ENCODE results near the gene XXYLT1. TPM values are rescaled to one million over a fixed set of nuclear protein-coding genes. Genes with fewer than 3 reads are reported as not detected.

XXYLT1 gene
- total RNA-seq, 1 donor from 2014 or later: 10.0 TPM

DNA sequence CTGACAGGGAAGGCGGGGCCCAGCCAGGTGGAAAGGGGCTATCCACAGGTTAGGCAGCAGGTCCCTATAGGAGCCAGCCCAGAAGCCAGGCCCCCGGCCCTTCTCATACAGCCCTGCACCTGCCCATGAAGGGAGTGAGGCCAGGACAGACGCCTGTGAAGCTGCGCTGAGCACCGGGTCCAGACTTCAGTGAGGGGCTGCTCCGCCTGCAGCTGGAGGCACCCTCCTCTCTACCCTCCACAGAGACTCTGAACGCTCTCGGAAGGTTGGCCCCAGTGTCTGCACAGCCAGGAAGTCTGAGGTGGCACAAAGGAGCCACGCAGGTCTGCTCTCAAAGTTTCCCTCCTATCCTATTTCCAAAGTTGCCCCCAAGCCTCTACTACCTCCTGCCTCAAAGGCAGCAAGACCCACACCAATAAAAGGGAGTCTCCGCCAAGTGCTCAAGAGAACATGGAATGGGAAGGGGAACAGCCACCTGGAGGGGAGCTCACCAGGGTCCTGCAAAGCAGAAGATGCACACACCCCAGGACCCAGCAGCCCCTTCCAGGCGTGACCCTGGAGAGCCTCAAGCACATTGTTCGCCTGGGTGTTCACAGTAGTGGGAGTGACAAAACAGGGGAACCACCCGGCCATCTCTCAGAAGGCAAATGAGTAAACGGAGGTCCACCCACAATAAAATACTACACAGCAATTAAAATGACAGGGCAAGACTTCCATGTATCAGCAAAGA lies 19.5 kb downstream of the XXYLT1 start:
- intact Hi-C loops (cut with micrococcal nuclease): loop anchor here (10.0 kb wide), 1 partner anchor 767 kb away; the partner anchor contains the start of gene ATP13A3

DNA sequence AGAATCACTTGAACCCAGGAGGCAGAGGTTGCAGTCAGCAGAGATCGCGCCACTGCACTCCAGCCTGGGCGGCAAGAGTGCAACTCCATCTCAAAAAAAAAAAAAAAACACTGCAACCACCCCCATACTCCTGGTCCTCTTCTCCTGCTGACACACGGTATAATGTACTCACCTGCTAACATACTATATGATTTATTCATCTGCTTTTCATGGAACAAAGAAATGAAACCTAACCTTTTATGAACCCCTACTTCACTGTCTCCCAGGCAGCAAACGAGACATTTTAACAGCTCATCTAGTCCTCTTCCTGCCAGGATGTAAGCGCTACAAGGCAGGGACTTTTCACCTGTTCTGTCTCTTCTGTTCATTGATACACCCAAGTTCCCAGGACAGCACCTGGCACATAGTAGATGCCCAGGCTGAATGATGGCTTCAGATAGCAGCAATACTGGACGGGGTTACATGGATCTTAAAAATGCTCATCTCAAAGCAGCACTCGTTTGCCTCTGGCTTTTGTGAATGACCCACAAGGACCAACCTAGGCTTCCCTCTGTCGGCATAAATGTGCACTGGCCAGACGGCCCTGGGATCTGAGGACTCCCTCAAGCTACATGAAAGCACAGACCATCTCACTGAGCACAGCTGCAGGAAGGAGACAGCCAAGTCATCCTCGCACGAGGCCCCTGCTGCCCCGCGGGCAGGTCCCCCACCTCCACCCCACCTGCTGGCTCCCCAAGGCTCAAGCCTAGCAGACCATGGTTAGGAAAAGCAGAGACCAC lies 20.3 kb downstream of the XXYLT1 start:
- intact Hi-C loops (cut with micrococcal nuclease): loop anchor here (10.0 kb wide), 1 partner anchor 766 kb away; the partner anchor contains the start of gene ATP13A3

DNA sequence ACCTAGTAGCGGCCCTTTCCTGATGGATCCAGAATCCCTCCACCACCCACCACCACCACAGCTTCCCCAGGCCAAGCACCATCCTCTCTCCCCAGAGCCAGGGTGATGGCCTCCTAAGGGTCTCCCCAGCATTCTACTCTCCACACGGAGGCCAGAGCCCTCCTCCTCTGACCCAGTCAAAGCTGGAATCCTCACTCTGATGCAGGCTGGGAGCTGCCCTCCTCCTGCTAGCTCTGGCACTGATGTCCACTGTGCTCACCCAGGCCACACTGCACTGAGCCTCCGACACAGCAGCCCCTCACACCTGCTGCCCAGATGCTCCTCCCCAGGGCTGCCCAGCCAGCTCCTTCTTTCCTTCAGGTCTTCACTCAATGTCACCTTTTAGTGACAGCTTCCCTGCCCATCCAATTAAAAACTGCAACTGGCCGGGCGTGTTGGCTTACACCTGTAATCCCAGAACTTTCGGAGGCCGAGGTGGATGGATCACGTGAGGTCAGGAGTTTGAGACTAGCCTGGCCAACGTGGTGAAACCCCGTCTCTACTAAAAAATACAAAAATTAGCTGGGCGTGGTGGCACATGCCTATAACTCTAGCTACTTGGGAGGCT lies 21.0 kb downstream of the XXYLT1 start:
- intact Hi-C loops (cut with micrococcal nuclease): loop anchor here (10.0 kb wide), 1 partner anchor 765 kb away; the partner anchor contains the start of gene ATP13A3

DNA sequence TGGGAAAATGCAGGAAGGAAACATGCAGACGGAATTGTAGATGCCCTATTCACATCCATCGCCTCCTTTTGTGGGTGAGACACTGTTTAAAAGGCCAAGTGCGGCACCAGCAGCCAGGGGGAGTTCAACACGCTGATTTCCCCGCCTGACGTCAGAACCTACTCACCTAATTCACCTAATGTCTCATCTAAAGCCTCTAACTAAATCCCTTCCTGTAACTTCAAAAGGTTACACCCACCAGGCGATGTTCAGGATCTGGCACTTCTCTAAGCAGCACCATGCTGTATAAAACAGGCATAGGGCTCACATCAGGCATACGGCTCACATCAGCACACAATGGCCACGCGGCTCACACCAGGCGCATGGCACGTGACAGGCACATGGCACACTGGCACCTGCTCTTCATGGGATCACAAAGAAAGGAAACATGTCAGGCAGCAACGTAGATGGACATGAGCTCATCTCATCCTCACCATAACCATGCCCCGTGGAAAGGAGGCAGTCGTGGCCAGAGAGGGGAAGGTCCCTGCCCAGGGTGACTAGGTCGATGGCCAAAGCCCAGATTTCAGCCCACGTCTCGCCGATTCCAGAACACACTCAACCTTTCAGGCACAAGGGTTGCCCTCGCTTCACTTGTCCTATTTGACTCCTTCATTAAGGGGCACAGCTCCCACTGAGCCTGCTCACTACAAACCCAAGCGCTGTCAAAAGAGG lies 21.7 kb downstream of the XXYLT1 start:
- intact Hi-C loops (cut with micrococcal nuclease): no loop called here

DNA sequence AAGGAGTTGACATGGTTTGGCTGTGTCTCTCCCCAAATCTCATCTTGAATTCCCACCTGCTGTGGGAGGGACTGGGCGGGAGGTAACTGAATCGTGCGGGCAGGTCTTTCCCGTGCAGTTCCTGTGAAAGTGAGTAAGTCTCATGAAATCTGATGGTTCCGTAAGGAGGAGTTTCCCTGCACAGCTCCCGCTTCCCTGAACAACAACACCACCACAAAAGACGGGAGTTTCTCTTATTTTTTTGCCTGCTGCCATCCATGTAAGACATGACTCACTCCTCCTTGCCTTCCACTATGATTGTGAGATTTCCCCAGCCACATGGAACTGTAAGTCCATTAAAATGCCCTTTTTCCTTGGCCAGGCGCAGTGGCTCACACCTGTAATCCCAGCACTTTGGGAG lies 22.7 kb downstream of the XXYLT1 start:
- intact Hi-C loops (cut with micrococcal nuclease): no loop called here

DNA sequence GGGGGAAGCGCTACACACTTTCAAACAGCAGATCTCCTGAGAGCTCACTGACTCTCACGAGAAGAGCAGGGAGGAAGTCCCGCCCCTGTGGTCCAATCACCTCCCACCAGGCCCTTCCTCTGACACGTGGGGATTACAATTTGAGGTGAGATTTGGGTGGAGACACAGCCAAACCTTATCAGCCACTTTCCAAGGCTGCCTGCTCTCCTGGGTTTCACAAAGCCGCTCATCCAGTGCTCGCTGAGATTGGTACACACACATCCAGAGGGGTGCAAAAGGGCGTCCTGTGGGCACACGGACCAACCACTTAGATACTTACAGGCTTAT lies 23.1 kb downstream of the XXYLT1 start:
- intact Hi-C loops (cut with micrococcal nuclease): no loop called here

DNA sequence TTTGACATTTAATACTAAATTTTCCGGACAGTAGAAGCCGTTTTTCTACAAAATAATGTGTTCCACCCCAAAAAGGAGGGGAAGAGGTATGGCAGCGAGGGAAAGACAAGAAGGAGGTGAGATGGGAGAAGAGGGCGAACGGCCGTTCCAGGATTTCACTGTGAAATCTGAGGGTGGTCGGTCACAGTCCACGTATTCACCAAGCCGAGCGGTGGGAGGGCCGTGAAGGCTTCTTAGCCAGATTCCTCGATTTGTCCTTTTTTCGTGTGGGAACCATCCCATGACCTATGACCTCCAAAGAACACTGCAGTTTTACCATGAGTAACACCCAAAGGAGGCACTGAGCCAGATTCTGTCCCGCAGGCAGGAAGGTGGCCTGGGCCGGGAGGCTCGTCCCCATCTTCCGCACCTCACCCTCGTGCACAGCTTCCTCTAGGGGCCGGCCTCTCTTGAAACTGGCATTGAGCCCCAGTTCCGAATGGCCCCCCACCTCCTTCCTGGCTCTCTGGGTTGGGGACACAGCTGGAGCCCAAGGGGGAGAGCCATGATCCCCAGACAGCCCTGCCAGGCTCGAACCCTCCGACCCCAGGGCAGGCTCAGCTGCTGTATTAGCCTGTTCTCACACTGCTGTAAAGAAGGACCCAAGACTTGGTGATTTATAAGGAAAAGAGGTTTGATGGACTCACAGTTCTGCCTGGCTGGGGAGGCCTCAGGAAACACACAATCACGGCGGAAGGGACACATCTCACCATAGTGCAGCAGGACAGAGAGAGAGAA lies 23.7 kb downstream of the XXYLT1 start:
- intact Hi-C loops (cut with micrococcal nuclease): no loop called here

DNA sequence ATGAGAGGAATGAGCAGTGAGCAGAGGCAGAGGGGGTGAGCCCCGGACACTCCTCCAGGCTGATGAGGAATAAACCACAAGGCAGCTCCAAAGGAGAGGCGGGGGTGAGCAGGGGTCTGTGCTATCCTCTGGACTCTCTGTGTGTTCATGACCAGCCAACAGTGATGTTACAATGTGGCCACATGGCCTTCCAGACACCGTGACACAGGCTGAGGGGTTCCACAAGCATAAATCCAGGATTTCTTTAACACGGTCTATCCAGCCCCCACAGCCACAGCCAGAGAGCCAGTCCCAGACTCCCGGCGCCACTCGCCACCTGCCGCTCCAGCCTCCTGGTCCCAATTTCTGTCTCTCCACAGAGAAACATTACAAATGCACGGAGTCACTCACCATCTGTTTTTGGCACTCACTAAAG lies 24.4 kb downstream of the XXYLT1 start:
- intact Hi-C loops (cut with micrococcal nuclease): no loop called here

DNA sequence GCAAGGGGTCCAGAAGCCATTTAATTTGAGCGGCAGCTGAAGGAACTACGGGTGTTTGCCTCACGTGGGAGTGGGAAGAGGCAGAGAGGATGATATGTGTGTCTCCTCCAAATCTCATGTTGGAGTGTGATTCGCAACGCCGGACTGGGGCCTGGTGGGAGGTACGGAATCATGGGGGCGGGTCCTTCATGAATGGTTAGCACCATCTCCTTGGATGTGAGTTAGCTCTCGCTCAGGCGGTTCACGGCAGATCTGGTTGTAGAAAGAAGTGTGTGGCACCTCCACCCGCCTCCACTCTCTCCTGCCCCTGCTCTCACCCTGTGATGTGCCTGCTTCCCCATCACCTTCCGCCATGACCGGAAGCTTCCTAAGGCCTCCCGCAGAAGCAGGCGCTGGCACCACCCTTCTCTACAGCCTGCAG lies 25.4 kb downstream of the XXYLT1 start:
- intact Hi-C loops (cut with micrococcal nuclease): no loop called here

DNA sequence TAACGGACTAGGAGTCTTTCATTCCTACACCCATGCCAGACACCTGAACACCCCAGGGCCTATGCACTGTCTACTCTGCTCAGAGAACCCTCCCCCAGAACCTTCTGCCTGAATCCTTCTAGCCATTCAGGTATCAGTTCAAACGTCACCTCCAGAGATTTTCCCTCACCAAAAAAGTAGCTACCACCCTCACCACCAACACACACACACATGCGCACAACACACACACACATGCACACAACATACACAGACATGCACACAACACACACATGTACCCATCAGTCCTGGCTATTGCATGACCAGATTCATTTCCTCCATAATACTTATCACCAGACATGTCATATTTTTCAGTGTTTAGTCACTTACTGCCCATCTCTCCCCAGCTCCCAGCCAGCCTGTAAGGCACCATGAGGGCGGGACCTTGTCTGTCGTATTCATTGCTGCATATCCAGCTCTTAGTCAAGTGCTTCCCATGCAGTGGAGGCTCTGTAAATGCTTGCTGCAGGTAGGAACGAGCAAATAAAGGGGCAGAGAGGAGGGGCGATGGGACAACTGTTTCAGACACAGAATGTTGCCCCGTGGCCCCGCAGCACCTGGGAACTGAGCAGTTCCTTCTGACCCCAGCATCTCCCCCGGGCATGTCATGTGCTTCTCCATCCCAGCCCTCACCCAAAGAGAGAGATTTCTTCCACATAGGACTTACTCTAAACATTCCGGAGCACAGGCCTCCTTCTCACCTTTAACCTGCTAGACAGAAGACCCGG lies 29.2 kb downstream of the XXYLT1 start:
- intact Hi-C loops (cut with micrococcal nuclease): no loop called here

DNA sequence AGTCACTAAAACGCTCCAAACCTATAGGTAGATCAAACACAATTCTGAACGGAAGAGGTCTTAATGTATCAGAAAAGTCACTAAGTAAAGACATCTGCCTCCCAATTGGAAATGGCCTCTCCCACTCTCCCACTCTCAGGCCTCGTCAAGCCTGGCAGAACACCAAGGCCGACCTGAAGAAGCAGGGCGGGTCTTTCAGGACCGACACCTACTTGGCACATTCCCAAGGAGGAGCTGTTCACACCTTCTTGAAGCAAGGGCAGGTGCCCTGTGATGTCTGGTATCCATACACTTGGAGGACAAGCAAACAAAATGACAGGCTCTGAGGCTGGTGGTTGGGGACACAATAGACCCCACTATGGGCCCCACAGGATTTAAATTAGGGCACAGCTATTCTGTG lies 30.0 kb downstream of the XXYLT1 start:
- intact Hi-C loops (cut with micrococcal nuclease): no loop called here

DNA sequence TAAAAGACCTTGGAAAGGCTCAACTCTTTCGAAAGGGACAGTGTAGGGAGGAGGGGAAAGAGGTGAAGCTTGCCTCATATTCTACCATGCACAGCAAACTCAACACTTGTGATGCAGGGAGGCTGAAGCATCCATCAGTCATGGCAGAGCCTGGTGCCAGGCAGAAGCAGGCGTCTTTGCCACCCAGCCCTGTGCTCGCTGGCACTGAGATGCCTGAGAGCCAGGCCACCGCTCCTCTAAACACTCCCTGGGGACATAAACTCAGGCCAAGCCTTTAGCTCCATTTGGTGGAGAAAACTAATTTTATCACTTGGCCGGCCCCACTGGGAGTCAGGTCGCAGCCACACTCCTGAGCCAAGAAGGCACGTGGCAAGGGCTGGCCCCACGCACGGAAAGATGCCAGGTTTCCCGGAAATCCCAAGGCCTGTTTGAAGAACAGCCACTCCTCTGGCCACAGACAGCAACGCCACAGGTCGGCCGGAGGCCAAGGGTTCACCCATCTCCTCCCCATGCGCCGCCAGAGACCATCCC lies 30.7 kb downstream of the XXYLT1 start:
- intact Hi-C loops (cut with micrococcal nuclease): no loop called here

DNA sequence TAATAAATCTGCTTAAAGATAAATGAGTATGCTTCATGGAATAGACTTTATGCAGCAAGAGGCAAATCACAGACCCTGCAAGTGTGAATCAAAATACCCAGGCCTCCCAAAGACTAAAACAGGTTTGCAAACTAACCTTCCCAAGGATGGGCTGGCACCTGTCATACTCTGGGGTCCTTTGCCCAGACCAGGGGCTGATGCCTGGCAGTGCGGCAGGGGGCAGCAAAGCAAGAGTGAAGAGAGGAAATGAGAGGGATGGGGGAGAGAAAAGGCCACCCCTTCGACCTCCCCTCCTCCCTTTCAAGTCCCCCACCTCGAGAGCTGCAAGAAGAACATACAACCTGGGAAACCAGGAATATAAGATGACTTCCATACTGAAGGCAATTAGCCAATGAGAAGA lies 31.8 kb downstream of the XXYLT1 start:
- intact Hi-C loops (cut with micrococcal nuclease): no loop called here

DNA sequence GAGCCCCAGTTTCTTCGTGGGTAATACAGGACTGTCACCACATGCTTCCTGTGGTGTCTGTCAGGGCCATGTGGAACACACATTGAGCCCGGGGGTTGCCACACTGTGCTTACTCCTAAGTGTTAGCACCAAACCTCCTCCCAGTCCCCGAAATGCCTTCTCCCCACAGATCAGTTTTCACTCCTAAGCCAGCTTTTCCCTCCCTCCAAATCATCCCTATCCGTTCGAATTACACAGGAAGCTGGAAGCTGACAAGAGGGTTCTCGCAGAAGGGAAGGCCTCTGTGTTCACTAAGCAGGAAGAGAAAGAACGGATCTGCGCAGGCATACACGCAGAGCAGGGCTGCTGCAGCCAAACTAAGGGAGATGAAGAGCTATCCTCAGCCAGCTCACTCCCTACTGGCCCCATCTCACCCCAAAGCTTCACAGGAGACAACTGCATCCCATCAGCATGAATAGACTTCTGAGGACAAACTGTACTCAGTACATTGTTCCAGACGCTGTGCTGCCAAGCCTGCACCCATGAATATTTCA lies 32.3 kb downstream of the XXYLT1 start:
- intact Hi-C loops (cut with micrococcal nuclease): no loop called here

DNA sequence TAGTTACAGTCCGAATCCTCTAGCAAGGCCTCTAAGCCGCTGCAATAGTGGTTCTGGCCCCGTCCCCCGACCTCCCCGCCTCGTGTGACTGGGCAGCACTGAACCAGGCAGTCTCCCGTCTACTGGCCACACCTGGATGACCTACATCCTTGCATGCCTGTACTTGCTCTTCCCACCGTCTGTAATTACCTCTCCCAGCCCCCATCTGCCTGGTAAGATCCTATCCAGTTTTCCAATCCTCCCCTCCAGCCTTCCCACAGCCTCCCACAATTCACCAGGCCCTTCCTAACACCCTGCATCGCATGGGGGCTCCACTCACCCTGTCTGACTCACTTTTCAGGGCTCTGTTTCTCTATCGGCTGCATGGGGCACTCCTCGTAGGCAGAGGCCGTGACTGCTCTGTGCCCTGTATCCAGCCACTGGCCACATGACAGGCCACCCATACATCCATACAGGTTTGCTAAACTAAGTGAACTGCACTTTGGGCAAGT lies 32.8 kb downstream of the XXYLT1 start:
- intact Hi-C loops (cut with micrococcal nuclease): no loop called here

DNA sequence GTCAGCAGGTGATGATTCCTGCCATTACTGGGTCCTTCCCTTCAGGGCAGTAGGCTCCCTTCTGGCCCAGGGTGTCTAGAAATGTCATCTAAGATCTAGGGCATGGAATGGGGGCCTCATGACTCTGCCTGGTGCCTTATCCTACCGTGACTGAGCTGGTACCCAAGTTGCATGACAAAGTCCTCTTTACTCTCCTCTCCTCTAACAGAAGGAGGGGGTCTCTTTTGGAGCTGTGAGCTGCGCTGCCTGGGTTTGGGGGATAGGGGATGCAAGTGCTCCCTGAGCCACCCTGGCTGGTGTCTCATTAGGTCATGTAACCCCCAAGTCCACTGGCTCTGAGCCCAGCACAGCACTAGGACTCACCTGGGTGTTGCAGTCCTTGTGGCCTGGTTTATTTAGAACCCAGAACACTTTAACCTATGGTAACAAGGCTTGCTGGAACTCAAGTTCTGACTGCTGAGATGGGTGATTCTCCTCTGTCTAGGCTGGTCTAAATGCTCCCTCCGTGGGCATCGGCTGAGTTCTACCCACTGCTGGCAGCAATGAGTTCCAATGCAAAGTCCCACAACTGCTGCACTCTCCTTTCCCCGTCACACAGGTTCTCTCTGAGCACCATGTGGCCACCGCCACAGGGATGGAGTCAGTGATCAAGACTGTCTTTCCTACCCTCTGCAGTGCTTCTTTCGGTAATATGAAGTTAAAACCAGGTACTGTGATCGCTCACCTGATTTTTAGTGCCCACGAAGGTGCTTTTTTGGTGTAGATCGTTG lies 34.0 kb downstream of the XXYLT1 start:
- intact Hi-C loops (cut with micrococcal nuclease): no loop called here

DNA sequence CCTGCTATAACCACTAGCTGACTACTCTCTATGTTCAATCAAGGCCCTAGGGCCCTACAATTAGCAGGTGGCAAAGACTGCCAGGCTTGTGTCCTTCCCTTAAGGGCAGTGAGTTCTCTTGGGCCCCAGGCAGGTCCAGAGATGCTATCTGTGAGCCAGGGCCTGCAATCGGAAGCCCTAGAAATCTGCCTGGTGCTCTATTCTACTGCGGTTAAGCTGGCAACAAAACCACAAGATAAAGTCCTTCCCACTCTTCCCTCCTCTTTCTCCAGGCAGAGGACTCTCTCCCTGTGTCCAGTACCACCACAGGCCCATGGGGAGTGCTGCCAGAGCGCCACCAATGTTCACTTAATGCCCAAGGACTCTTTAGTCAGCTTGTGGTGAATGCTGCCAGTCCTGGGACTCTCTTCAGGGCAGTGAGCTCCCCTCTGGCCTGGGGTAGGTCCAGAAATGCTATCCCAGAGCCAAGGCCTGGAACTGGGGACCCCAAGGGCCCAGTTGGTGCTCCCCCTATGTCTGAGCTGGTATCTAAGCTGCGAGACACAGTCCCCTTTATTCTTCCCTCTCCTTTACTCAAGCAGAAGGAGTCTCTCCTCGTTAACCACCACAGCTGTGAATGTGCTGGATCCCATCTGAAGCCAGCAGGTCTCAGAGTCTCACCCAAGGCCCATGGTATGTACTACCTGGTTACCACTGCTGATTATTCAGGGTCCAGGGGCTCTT lies 34.7 kb downstream of the XXYLT1 start:
- intact Hi-C loops (cut with micrococcal nuclease): no loop called here

DNA sequence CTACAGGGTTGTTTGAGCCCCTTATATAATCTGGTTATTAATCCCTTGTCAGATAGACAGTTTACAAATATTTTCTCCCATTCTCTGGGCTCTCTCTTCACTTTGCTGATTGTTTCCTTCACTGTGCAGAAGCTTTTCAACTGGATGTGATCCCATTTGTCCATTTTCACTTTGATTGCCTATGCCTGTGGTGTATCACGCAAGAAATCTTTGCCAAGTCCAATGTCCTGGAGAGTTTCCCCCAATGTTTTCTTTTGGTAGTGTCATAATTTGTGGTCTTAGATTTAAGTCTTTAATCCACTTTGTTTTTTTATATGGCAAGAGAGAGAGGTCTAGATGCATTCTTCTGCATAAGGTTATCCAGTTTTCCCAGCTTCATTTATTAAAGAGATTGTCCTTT lies 40.7 kb downstream of the XXYLT1 start:
- intact Hi-C loops (cut with micrococcal nuclease): no loop called here
